Neural progenitor cell (in vitro differentiated cells): ENCODE results near the gene C3orf70. TPM values are rescaled to one million over a fixed set of nuclear protein-coding genes. Genes with fewer than 3 reads are reported as not detected.

Experiments
- DNase-seq: peaks from one replicate; pipeline ENCODE4 v3.0.0-alpha.2; 2016; ENCODE audit warnings: low spot score
- H2AFZ ChIP-seq: fragments of 200-600 bp; sonication (generic); replicated peaks from 2 replicates; pipeline ENCODE4 v1.6.1; 2016; ENCODE audit warnings: antibody characterized with exemption
- H3F3A ChIP-seq: fragments of 200-600 bp; sonication (generic); 2 replicates; pipeline ENCODE4 v1.6.1; 2016; ENCODE audit warnings: antibody characterized with exemption, low read depth
- H3K27ac ChIP-seq: fragments of 200-600 bp; sonication (generic); 2 replicates; pipeline ENCODE4 v1.5.1; 2016; ENCODE audit warnings: mild to moderate bottlenecking
- H3K27me3 ChIP-seq: fragments of 200-600 bp; sonication (generic); 2 replicates; pipeline ENCODE4 v1.6.1; 2016; ENCODE audit warnings: mild to moderate bottlenecking, moderate library complexity
- H3K36me3 ChIP-seq: fragments of 200-600 bp; sonication (generic); 2 replicates; pipeline ENCODE4 v1.5.1; 2016
- H3K4me1 ChIP-seq: fragments of 200-600 bp; sonication (generic); 2 replicates; pipeline ENCODE4 v1.6.1; 2016; ENCODE audit warnings: mixed run types
- H3K4me2 ChIP-seq: fragments of 200-600 bp; sonication (generic); 2 replicates; pipeline ENCODE4 v1.6.1; 2016
- H3K4me3 ChIP-seq: fragments of 200-600 bp; sonication (generic); 2 replicates; pipeline ENCODE4 v1.5.1; 2016
- H3K79me2 ChIP-seq: fragments of 200-600 bp; sonication (generic); 2 replicates; pipeline ENCODE4 v1.6.1; 2016; ENCODE audit warnings: low read depth
- H3K9ac ChIP-seq: fragments of 200-600 bp; sonication (generic); 2 replicates; pipeline ENCODE4 v1.6.1; 2016
- H3K9me3 ChIP-seq: fragments of 200-600 bp; sonication (generic); 2 replicates; pipeline ENCODE4 v1.5.1; 2016; ENCODE audit warnings: low read depth
- H4K20me1 ChIP-seq: fragments of 200-600 bp; sonication (generic); 2 replicates; pipeline ENCODE4 v1.6.1; 2016; ENCODE audit warnings: low read depth
- H3K27ac Mint-ChIP-seq: 3 replicates; pipeline ENCODE4 v1.8.0; 2021; ENCODE audit warnings: mixed read lengths
- H3K27me3 Mint-ChIP-seq: 2 replicates; pipeline ENCODE4 v1.8.0; 2022; ENCODE audit warnings: low read depth, mild to moderate bottlenecking, inconsistent platforms, moderate library complexity, mixed read lengths; ENCODE audit not compliant: insufficient read depth
- H3K36me3 Mint-ChIP-seq: 3 replicates; pipeline ENCODE4 v1.8.0; 2021; ENCODE audit warnings: mixed read lengths
- H3K4me1 Mint-ChIP-seq: 3 replicates; pipeline ENCODE4 v1.8.0; 2021; ENCODE audit warnings: mixed read lengths
- H3K4me3 Mint-ChIP-seq: 3 replicates; pipeline ENCODE4 v1.8.0; 2021; ENCODE audit warnings: mild to moderate bottlenecking, moderate library complexity, mixed read lengths
- H3K9me3 Mint-ChIP-seq: 3 replicates; pipeline ENCODE4 v1.8.0; 2020; ENCODE audit warnings: mixed read lengths
- EZH2 ChIP-seq: fragments of 200-600 bp; sonication (generic); IDR thresholded peaks from 2 replicates; pipeline ENCODE4 v1.6.1; 2017; ENCODE audit warnings: antibody characterized with exemption, mild to moderate bottlenecking, moderate library complexity
- EZH2phosphoT487 ChIP-seq: fragments of 200-600 bp; sonication (generic); IDR thresholded peaks from 2 replicates; pipeline ENCODE4 v1.6.1; 2017; ENCODE audit warnings: antibody characterized with exemption
- total RNA-seq: library from RNA; depleted of rRNA; stranded (reverse); fragments of >200 nt; gene quantifications from 2 replicates; pipeline ENCODE4 v1.2.3, GENCODE V29; 2015; ENCODE audit warnings: low replicate concordance
- TF ChIP-seq, protein P1 (sequence below): fragments of 200-600 bp; sonication (generic); IDR thresholded peaks from 2 replicates; pipeline ENCODE4 v1.5.1; 2017; ENCODE audit warnings: antibody characterized with exemption, mild to moderate bottlenecking

The C3orf70 gene
- total RNA-seq, 1 donor from 2014 or later, result 4.8 TPM

GRCh38 chr3:185084901-185085300 lies 68.0 kb downstream of the C3orf70 start:
- no peak overlapping the region for H2AFZ ChIP-seq
- H4K20me1 ChIP-seq, result no peaks in the 10 kb centered on the region
- no peaks in the 10 kb centered on the region for H3F3A ChIP-seq
- no peaks in the 10 kb centered on the region for H3K27me3 ChIP-seq
- Mint-ChIP-seq H3K27me3 (peaks cover 4% of the 10 kb centered on the region), H3K4me3 (no peak overlapping the region), H3K4me1 (peaks cover 18% of the 10 kb centered on the region), H3K9me3 (no peaks in the 10 kb centered on the region), H3K27ac (no peak overlapping the region), H3K36me3 (peaks cover 2% of the 10 kb centered on the region)
- H3K36me3 ChIP-seq, result no peaks in the 10 kb centered on the region
- DNase-seq, result no peak
- H3K9me3 ChIP-seq, result no peaks in the 10 kb centered on the region
- no peak overlapping the region for H3K27ac ChIP-seq
- H3K4me2 ChIP-seq, result no peak overlapping the region
- H3K4me1 ChIP-seq, result no peaks in the 10 kb centered on the region
- no peak overlapping the region for H3K4me3 ChIP-seq
- no peak for TF ChIP-seq EZH2phosphoT487
- TF ChIP-seq EZH2, result no peak
- H3K9ac ChIP-seq, result no peak overlapping the region
- no peaks in the 10 kb centered on the region for H3K79me2 ChIP-seq

- H3K27me3 ChIP-seq, result no peaks in the 10 kb centered on the region
- TF ChIP-seq, protein P1, sequence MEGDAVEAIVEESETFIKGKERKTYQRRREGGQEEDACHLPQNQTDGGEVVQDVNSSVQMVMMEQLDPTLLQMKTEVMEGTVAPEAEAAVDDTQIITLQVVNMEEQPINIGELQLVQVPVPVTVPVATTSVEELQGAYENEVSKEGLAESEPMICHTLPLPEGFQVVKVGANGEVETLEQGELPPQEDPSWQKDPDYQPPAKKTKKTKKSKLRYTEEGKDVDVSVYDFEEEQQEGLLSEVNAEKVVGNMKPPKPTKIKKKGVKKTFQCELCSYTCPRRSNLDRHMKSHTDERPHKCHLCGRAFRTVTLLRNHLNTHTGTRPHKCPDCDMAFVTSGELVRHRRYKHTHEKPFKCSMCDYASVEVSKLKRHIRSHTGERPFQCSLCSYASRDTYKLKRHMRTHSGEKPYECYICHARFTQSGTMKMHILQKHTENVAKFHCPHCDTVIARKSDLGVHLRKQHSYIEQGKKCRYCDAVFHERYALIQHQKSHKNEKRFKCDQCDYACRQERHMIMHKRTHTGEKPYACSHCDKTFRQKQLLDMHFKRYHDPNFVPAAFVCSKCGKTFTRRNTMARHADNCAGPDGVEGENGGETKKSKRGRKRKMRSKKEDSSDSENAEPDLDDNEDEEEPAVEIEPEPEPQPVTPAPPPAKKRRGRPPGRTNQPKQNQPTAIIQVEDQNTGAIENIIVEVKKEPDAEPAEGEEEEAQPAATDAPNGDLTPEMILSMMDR, result no peak
- Mint-ChIP-seq H3K36me3 (peaks cover 2% of the 10 kb centered on the region), H3K27ac (no peak overlapping the region), H3K9me3 (no peaks in the 10 kb centered on the region), H3K4me1 (peaks cover 18% of the 10 kb centered on the region), H3K4me3 (no peak overlapping the region), H3K27me3 (peaks cover 4% of the 10 kb centered on the region)
- H3K4me2 ChIP-seq, result no peak overlapping the region
- DNase-seq, result no peak
- no peak overlapping the region for H3K4me3 ChIP-seq
- no peak overlapping the region for H3K9ac ChIP-seq
- no peaks in the 10 kb centered on the region for H3K9me3 ChIP-seq
- H3K79me2 ChIP-seq, result no peaks in the 10 kb centered on the region
- H4K20me1 ChIP-seq, result no peaks in the 10 kb centered on the region
- H3K4me1 ChIP-seq, result no peaks in the 10 kb centered on the region
- H3K27ac ChIP-seq, result no peak overlapping the region
- no peaks in the 10 kb centered on the region for H3F3A ChIP-seq
- H3K36me3 ChIP-seq, result no peaks in the 10 kb centered on the region
- H2AFZ ChIP-seq, result no peak overlapping the region
Measured at GRCh38 chr3:185084402-185084801, 68.5 kb downstream of the C3orf70 start.

GRCh38 chr3:185082829-185083228 lies 70.0 kb downstream of the C3orf70 start:
- Histone ChIP-seq H4K20me1 (no peaks in the 10 kb centered on the region), H3K4me1 (no peaks in the 10 kb centered on the region), H2AFZ (no peak overlapping the region), H3K36me3 (no peaks in the 10 kb centered on the region), H3K27ac (no peak overlapping the region), H3F3A (no peaks in the 10 kb centered on the region), H3K9ac (no peak overlapping the region), H3K4me2 (no peak overlapping the region), H3K79me2 (no peaks in the 10 kb centered on the region), H3K9me3 (no peaks in the 10 kb centered on the region), H3K4me3 (no peak overlapping the region), H3K27me3 (no peaks in the 10 kb centered on the region)
- peaks cover 4% of the 10 kb centered on the region for H3K27me3 Mint-ChIP-seq
- no peaks in the 10 kb centered on the region for H3K9me3 Mint-ChIP-seq
- peak overlapping the region; percentile 62 for H3K27ac Mint-ChIP-seq
- H3K4me1 Mint-ChIP-seq, result peaks cover 18% of the 10 kb centered on the region
- peaks cover 2% of the 10 kb centered on the region for H3K36me3 Mint-ChIP-seq
- no peak overlapping the region for H3K4me3 Mint-ChIP-seq
- no peak for TF ChIP-seq EZH2
- TF ChIP-seq EZH2phosphoT487, result no peak
- TF ChIP-seq, protein P1, result no peak
- no peak for DNase-seq

GRCh38 chr3:185082149-185082548 lies 70.7 kb downstream of the C3orf70 start:
- no peaks in the 10 kb centered on the region for H3K9me3 Mint-ChIP-seq
- Histone ChIP-seq H3K27me3 (no peaks in the 10 kb centered on the region), H3K9me3 (no peaks in the 10 kb centered on the region), H3K27ac (no peak overlapping the region), H4K20me1 (no peaks in the 10 kb centered on the region), H3K4me2 (no peak overlapping the region), H3K4me1 (no peaks in the 10 kb centered on the region), H3K79me2 (no peaks in the 10 kb centered on the region), H3K9ac (no peak overlapping the region), H3K4me3 (no peak overlapping the region), H2AFZ (no peak overlapping the region), H3K36me3 (no peaks in the 10 kb centered on the region), H3F3A (no peaks in the 10 kb centered on the region)
- DNase-seq, result no peak
- H3K36me3 Mint-ChIP-seq, result peaks cover 2% of the 10 kb centered on the region
- TF ChIP-seq, protein P1, result no peak
- TF ChIP-seq EZH2 (no peak), EZH2phosphoT487 (no peak)
- peaks cover 4% of the 10 kb centered on the region for H3K27me3 Mint-ChIP-seq
- H3K4me1 Mint-ChIP-seq, result peaks cover 18% of the 10 kb centered on the region
- H3K27ac Mint-ChIP-seq, result peak overlapping the region; percentile 68
- no peak overlapping the region for H3K4me3 Mint-ChIP-seq
